ACHN (cell line): ENCODE data around the gene FCRL6.

ENCODE experiments used
- DNase-seq: peaks from one replicate; pipeline ENCODE4 v3.0.0-alpha.2; 2015
- in situ Hi-C: cut with HindIII; loops from 2 replicates; pipeline ENCODE4 v1.10.0; 2017; ENCODE audit warnings: low sequenced_read_pairs, low pct_ligation_motif_present, low pct_unique_long_range_greater_than_20kb

Gene FCRL6

GRCh38 chr1:159802111-159802510 lies at the start of gene FCRL6:
Gene FCRL6 (plus strand): TSS chr1:159802360. CDS start chr1:159802425, 65 bp downstream.
- DNase-seq, result no peak
- in situ Hi-C loops, result no loop called here

DNA sequence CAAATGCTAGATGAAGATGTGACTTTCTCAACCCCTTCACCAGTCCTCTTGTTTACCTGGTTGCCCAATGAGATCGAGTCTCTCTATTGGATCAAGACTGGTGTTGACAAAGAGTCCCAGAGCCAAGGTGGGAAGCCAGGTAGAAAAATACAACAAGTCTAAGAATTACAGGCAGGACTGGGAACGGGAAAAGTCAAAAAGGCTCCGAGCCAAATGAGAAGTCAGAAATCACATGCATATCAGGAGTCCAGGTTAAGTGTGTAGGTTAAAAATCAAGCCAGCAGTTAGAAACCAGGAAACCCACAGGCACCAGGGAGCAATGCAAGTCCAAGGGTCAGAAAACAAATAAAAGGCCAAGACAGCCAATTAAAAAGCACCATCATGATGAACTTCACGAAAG lies 48.8 kb upstream of the FCRL6 start:
- in situ Hi-C loops, result no loop called here

GRCh38 chr1:159755451-159756007 lies 46.6 kb upstream of the FCRL6 start:
- no peak for DNase-seq
- in situ Hi-C loops, result no loop called here

More for the DNA sequence above, 48.8 kb upstream of the FCRL6 start:
- DNase-seq, result no peak

DNA sequence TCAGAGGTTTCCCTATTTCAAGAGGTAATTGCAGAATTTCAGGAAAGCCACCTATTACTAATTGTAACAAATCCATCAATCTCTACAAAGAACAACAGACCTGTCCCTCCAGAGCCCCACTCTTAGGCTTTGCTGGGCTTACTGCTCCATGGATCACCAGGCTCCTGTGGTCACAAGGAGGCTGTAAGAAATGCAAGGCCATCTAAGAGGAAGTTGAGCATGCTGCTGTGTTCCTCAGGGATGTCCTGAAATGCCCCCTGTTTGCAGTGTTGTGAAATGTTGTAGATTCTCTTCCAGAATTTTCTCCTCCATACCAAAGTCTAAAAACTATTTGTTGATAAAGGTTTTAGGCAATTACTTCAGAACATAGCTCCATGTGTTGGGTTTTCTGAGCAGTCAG lies 45.8 kb upstream of the FCRL6 start:
- DNase-seq, result no peak
- in situ Hi-C loops, result no loop called here

- DNase-seq, result no peak
- in situ Hi-C loops, result no loop called here
Observed at GRCh38 chr1:159763686-159764085, 38.5 kb upstream of the FCRL6 start.

DNA sequence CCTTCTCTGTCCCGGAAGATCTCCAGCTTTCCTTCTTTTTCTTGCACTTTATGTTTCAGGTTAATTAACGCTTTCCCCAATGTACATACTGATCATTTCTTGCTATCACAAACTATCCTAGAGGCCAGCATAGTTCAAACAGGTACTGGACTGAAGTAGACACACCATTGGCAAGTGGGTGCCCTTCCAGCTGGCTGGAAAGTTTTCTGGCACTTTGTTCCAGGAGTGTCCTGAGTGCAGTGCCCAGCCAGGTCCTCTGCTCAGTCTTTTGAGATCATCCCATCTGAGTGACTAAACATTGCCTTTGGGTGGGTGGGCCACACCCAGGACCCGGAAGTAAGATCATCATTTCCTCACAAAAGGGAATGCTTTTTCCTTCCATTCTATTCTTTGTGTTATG lies 36.4 kb upstream of the FCRL6 start:
- DNase-seq, result no peak
- in situ Hi-C loops, result no loop called here

GRCh38 chr1:159771127-159771895 lies 30.8 kb upstream of the FCRL6 start:
- in situ Hi-C loops, result no loop called here
- DNase-seq, result no peak

GRCh38 chr1:159774465-159774864 lies 27.7 kb upstream of the FCRL6 start:
- in situ Hi-C loops, result no loop called here
- DNase-seq, result no peak

DNA sequence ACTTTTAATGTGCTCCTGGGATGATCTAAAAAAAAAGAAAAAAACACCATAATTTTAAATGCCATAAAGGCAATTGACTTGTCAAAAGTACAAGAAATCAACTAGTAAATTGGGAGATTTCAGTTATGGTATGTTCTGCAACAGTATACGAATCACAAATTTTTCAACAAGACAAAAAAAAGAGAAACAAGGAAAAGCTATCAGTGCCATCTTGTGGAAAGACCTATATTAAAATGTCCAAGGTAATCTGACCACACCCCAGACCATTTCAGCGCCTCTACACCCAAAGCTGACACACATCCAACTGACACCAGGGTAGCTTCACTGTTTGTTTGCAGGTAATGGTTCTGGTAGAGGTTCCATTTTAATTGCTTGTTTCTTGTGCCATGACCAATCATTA lies 26.4 kb upstream of the FCRL6 start:
- DNase-seq, result peak; percentile 38
- in situ Hi-C loops, result loop anchor here (25.0 kb wide), 1 partner anchor 112 kb away; no protein-coding TSS in a partner anchor

DNA sequence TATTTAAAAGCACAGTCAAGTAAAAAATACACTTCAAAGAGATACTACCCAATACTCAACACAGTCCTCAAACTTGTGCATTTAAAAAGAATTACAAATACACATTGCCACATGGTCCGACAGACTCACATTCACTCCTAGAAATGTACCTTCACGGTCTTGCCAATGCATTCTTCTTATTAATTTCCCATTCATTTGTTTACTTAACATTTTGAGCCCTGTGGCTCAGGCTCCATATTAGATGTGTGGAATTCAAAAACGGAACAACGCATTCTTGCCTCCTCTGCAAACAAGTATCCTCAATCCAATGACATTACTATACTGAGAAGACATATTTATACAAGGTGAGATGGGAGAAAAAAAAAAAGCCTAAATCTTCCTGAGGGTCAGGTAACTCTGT lies 23.9 kb upstream of the FCRL6 start:
- DNase-seq, result no peak
- in situ Hi-C loops, result loop anchor here (25.0 kb wide), 1 partner anchor 109 kb away; no protein-coding TSS in a partner anchor

GRCh38 chr1:159779403-159779851 lies 22.7 kb upstream of the FCRL6 start:
- no peak for DNase-seq
- in situ Hi-C loops, result loop anchor here (25.0 kb wide), 1 partner anchor 108 kb away; no protein-coding TSS in a partner anchor

- in situ Hi-C loops, result loop anchor here (25.0 kb wide), 1 partner anchor 106 kb away; no protein-coding TSS in a partner anchor
- peak; percentile 98 for DNase-seq
Observed at GRCh38 chr1:159780583-159781582, 21.3 kb upstream of the FCRL6 start, which contains the start of gene DUSP23. Gene DUSP23 (plus strand): TSS chr1:159780962. CDS start chr1:159781101, 139 bp downstream.

DNA sequence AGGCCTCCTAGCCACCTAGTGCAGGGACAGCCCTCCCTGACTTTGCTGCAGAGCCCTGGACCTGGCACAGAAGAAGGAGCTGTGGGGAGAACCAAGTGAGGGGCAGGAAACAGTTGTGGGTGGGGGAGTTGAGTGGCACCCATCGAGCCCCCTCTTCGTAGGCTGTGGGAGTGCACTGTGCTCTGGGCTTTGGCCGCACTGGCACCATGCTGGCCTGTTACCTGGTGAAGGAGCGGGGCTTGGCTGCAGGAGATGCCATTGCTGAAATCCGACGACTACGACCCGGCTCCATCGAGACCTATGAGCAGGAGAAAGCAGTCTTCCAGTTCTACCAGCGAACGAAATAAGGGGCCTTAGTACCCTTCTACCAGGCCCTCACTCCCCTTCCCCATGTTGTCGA lies 20.2 kb upstream of the FCRL6 start:
- in situ Hi-C loops, result loop anchor here (25.0 kb wide), 1 partner anchor 105 kb away; no protein-coding TSS in a partner anchor
- DNase-seq, result no peak

DNA sequence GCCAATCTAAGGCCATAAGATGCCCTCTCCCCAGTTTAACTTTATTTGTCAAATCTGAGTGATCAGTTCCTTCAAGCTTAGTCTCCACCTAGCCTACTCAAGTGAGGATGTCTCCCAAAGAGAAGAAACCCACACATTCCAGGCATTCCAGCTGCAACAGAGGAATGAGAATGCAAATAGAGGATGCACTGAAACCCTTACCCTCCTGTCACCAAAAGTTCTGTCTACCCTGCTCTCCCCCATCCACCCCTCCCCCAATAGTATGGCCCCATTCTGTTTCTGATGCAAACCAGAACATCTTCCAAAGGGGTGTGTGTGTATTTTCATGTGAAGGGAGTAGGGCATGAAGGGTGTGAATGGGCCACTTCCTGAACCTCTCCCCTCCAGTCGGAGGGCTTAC lies 18.4 kb upstream of the FCRL6 start:
- DNase-seq, result peak; percentile 25
- in situ Hi-C loops, result loop anchor here (25.0 kb wide), 1 partner anchor 104 kb away; no protein-coding TSS in a partner anchor

DNA sequence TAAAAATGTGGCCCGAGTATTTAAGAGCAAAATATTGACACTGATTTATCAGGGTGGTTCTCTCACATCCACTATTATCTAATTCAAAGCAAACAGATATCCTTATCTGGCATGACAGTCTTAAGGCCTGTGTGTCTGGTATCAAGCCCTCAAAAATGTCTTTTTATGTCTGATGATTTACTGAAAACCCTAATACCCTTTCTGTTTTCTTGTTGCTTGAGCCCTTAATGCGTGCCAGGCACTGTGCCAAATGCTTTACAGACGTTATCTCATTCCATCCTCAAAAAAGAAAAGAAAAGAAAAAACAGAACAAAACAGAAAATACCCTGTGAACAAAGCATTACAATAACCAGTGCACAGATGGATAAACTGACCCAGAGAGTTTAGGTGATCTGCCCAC lies 15.7 kb upstream of the FCRL6 start:
- DNase-seq, result no peak
- in situ Hi-C loops, result loop anchor here (25.0 kb wide), 1 partner anchor 101 kb away; no protein-coding TSS in a partner anchor

- in situ Hi-C loops, result loop anchor here (25.0 kb wide), 1 partner anchor 100 kb away; no protein-coding TSS in a partner anchor
Observed at GRCh38 chr1:159786966-159787365, 15.2 kb upstream of the FCRL6 start.

GRCh38 chr1:159790237-159790917 lies 11.8 kb upstream of the FCRL6 start:
- in situ Hi-C loops, result loop anchor here (25.0 kb wide), 1 partner anchor 97 kb away; no protein-coding TSS in a partner anchor
- DNase-seq, result peak; percentile 57

More at GRCh38 chr1:159786966-159787365, 15.2 kb upstream of the FCRL6 start:
- DNase-seq, result no peak

GRCh38 chr1:159791031-159791430 lies 11.1 kb upstream of the FCRL6 start:
- in situ Hi-C loops, result loop anchor here (25.0 kb wide), 1 partner anchor 96 kb away; no protein-coding TSS in a partner anchor
- no peak for DNase-seq
